ENCODE data around the gene PSRC1.

PSRC1 gene

GRCh38 chr1:109304226-109304920 lies 21.4 kb upstream of the PSRC1 start:
- no peak for TF ChIP-seq CTCF (IDR thresholded peaks at IDR 0.05; ENCODE audit: low read depth, low read length, missing control alignments)
- no peak overlapping the region for H3K4me3 ChIP-seq (ENCODE audit: low read depth, low read length)
- DNase-seq (ENCODE audit: low read depth), result no peak

- DNase-seq (ENCODE audit: low read depth), result no peak
- H3K4me3 ChIP-seq (ENCODE audit: low read depth, low read length), result no peak overlapping the region
- TF ChIP-seq CTCF (IDR thresholded peaks at IDR 0.05; ENCODE audit: low read depth, low read length, missing control alignments), result no peak
Observed at GRCh38 chr1:109301874-109302273, 18.9 kb upstream of the PSRC1 start.

GRCh38 chr1:109300650-109301151 lies 17.8 kb upstream of the PSRC1 start:
- no peak for DNase-seq (ENCODE audit: low read depth)
- TF ChIP-seq CTCF (IDR thresholded peaks at IDR 0.05; ENCODE audit: low read depth, low read length, missing control alignments), result no peak
- H3K4me3 ChIP-seq (ENCODE audit: low read depth, low read length), result no peak overlapping the region

- DNase-seq (ENCODE audit: low read depth), result no peak
- H3K4me3 ChIP-seq (ENCODE audit: low read depth, low read length), result no peak overlapping the region
- no peak for TF ChIP-seq CTCF (IDR thresholded peaks at IDR 0.05; ENCODE audit: low read depth, low read length, missing control alignments)
Observed at GRCh38 chr1:109299558-109300343, 16.8 kb upstream of the PSRC1 start.

GRCh38 chr1:109298666-109299557 lies 16.0 kb upstream of the PSRC1 start:
- DNase-seq (ENCODE audit: low read depth), result no peak
- H3K4me3 ChIP-seq (ENCODE audit: low read depth, low read length), result no peak overlapping the region
- TF ChIP-seq CTCF (IDR thresholded peaks at IDR 0.05; ENCODE audit: low read depth, low read length, missing control alignments), result no peak

- TF ChIP-seq CTCF (IDR thresholded peaks at IDR 0.05; ENCODE audit: low read depth, low read length, missing control alignments), result no peak
- no peak overlapping the region for H3K4me3 ChIP-seq (ENCODE audit: low read depth, low read length)
- DNase-seq (ENCODE audit: low read depth), result no peak
Observed at GRCh38 chr1:109296782-109297181, 13.8 kb upstream of the PSRC1 start.
